ENCODE measurements around the gene ZNRF2.

DNA sequence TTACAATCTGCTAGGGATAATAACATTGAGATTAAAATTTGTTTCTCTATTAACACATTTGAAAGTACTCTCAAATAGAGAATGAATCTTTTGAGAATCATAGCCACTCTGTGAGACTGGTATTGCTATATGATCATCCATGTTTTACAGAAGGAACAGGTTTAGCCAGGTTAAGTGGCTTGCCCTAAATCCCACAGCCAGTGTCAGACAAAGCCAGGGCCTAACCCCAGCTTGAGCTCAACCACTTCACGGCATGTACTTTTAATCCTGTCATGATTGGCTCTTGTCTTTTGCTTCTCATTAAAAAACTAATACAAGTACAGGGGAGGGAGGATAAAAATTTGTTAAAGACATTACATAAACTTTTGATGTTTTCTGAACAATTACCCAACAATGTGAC, 3.8 kb upstream of the ZNRF2 start:
- no peak for TF ChIP-seq RAD21 (IDR thresholded peaks at IDR 0.05; ENCODE audit: insufficient read depth, low read depth, low read length)
- TF ChIP-seq YY1 (IDR thresholded peaks at IDR 0.05; ENCODE audit: low read depth, low read length), result no peak
- TF ChIP-seq SRF (IDR thresholded peaks at IDR 0.05; ENCODE audit: low read depth in 2 of 2, low read length in 2 of 2), result no peak
- no peak for TF ChIP-seq POLR2AphosphoS5 (IDR thresholded peaks at IDR 0.05; ENCODE audit: low read length)
- no peak for TF ChIP-seq GABPA (IDR thresholded peaks at IDR 0.05; ENCODE audit: low read depth)
- TF ChIP-seq, protein P1, sequence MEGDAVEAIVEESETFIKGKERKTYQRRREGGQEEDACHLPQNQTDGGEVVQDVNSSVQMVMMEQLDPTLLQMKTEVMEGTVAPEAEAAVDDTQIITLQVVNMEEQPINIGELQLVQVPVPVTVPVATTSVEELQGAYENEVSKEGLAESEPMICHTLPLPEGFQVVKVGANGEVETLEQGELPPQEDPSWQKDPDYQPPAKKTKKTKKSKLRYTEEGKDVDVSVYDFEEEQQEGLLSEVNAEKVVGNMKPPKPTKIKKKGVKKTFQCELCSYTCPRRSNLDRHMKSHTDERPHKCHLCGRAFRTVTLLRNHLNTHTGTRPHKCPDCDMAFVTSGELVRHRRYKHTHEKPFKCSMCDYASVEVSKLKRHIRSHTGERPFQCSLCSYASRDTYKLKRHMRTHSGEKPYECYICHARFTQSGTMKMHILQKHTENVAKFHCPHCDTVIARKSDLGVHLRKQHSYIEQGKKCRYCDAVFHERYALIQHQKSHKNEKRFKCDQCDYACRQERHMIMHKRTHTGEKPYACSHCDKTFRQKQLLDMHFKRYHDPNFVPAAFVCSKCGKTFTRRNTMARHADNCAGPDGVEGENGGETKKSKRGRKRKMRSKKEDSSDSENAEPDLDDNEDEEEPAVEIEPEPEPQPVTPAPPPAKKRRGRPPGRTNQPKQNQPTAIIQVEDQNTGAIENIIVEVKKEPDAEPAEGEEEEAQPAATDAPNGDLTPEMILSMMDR (IDR thresholded peaks at IDR 0.05 in 2 of 3, conservative IDR thresholded peaks at IDR 0.05 in 1 of 3; ENCODE audit: control insufficient read depth in 2 of 3, extremely low read depth in 1 of 3, insufficient read depth in 1 of 3, low read depth in 3 of 3, low read length in 3 of 3), result no peak
- TF ChIP-seq NR2C2 (IDR thresholded peaks at IDR 0.05; ENCODE audit: borderline replicate concordance, control insufficient read depth, insufficient read length, low read depth), result no peak
- TF ChIP-seq POLR2A (IDR thresholded peaks at IDR 0.05; ENCODE audit: low read depth, low read length), result no peak
- TF ChIP-seq, protein P2, sequence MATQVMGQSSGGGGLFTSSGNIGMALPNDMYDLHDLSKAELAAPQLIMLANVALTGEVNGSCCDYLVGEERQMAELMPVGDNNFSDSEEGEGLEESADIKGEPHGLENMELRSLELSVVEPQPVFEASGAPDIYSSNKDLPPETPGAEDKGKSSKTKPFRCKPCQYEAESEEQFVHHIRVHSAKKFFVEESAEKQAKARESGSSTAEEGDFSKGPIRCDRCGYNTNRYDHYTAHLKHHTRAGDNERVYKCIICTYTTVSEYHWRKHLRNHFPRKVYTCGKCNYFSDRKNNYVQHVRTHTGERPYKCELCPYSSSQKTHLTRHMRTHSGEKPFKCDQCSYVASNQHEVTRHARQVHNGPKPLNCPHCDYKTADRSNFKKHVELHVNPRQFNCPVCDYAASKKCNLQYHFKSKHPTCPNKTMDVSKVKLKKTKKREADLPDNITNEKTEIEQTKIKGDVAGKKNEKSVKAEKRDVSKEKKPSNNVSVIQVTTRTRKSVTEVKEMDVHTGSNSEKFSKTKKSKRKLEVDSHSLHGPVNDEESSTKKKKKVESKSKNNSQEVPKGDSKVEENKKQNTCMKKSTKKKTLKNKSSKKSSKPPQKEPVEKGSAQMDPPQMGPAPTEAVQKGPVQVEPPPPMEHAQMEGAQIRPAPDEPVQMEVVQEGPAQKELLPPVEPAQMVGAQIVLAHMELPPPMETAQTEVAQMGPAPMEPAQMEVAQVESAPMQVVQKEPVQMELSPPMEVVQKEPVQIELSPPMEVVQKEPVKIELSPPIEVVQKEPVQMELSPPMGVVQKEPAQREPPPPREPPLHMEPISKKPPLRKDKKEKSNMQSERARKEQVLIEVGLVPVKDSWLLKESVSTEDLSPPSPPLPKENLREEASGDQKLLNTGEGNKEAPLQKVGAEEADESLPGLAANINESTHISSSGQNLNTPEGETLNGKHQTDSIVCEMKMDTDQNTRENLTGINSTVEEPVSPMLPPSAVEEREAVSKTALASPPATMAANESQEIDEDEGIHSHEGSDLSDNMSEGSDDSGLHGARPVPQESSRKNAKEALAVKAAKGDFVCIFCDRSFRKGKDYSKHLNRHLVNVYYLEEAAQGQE (IDR thresholded peaks at IDR 0.05; ENCODE audit: low read depth, low read length), result no peak
- TF ChIP-seq RFX5 (IDR thresholded peaks at IDR 0.05; ENCODE audit: low read depth, low read length), result no peak
- no peak for TF ChIP-seq CHD2 (IDR thresholded peaks at IDR 0.05; ENCODE audit: borderline replicate concordance, low read depth, low read length)

All from GM12878 (cell line).